22Rv1 (cell line): ENCODE data around the gene DDX42.

ENCODE experiments used
- H3K27ac ChIP-seq: fragments of 450-650 bp; 2 replicates; pipeline ENCODE4 v1.5.1; 2017
- CTCF ChIP-seq: fragments of 450-650 bp; IDR thresholded peaks from 2 replicates; pipeline ENCODE4 v1.5.1; 2017; ENCODE audit warnings: mild to moderate bottlenecking
- ZFX ChIP-seq: fragments of 450-650 bp; IDR thresholded peaks from 2 replicates; pipeline ENCODE4 v1.6.1; 2017; ENCODE audit warnings: antibody characterized with exemption, borderline replicate concordance

Gene DDX42

GRCh38 chr17:63752707-63753106 is 21.3 kb upstream of the DDX42 start:
- TF ChIP-seq ZFX = no peak
- TF ChIP-seq CTCF = no peak
- no peak overlapping the region for H3K27ac ChIP-seq

GRCh38 chr17:63753215-63753614 is 20.8 kb upstream of the DDX42 start:
- TF ChIP-seq CTCF (no peak), ZFX (no peak)

GRCh38 chr17:63754046-63754445 is 19.9 kb upstream of the DDX42 start:
- no peak overlapping the region for H3K27ac ChIP-seq
- no peak for TF ChIP-seq ZFX
- TF ChIP-seq CTCF = no peak

More at GRCh38 chr17:63753215-63753614, 20.8 kb upstream of the DDX42 start:
- H3K27ac ChIP-seq = no peak overlapping the region

GRCh38 chr17:63758428-63758827 is 15.5 kb upstream of the DDX42 start:
- TF ChIP-seq CTCF = no peak
- no peak overlapping the region for H3K27ac ChIP-seq

- TF ChIP-seq ZFX (no peak), CTCF (no peak)
- no peak overlapping the region for H3K27ac ChIP-seq
Observed at GRCh38 chr17:63760771-63761539, 13.0 kb upstream of the DDX42 start.

- no peak overlapping the region for H3K27ac ChIP-seq
Observed at GRCh38 chr17:63762161-63763078, 11.6 kb upstream of the DDX42 start.

More at GRCh38 chr17:63762161-63763078, 11.6 kb upstream of the DDX42 start:
- TF ChIP-seq ZFX (no peak), CTCF (no peak)
